ENCODE data around the gene SEMA5A. TPM values are rescaled to one million over a fixed set of nuclear protein-coding genes. Genes with fewer than 3 reads are reported as not detected.
A peak's percentile ranks its signal among the peaks of the same experiment; 100 is the strongest.

SEMA5A gene
- total and polyA plus RNA-seq, 7 donors: 0.60 to 4.7 (median 2.8) TPM

DNA sequence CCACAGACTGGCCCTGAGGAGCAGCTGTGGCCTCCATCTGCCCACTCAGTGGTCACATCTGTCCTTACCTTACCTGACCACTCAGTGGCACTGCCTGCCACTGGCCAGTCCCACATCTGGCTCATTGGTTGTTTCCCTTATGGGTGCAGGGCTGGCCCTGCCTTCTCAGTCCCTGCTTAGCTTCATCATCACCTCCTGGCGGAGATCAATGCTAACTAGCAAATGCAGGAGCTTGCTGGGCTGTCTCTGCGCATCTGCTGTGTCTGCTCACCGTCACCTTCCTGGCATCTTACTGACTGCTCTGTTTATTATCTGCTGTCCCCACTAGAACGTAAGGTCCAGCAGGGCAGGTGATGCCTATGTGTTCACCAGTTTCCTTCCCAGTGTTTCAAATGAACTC lies 356.9 kb downstream of the SEMA5A start:
- Histone ChIP-seq H3K27ac (no peak overlapping the region), H3K36me3 (no peaks in the 10 kb centered on the region), H3K4me3 (no peak overlapping the region), H3K4me1 (no peaks in the 10 kb centered on the region), H3K27me3 (no peaks in the 10 kb centered on the region), H3K9me3 (no peaks in the 10 kb centered on the region)
- no peak for DNase-seq
- TF ChIP-seq POLR2A (IDR thresholded peaks at IDR 0.05) (no peak), EP300 (IDR thresholded peaks at IDR 0.05) (no peak), POLR2AphosphoS5 (IDR thresholded peaks at IDR 0.05) (peak in 2 of 4 donors; percentile 33 to 55)
- TF ChIP-seq, protein P1, sequence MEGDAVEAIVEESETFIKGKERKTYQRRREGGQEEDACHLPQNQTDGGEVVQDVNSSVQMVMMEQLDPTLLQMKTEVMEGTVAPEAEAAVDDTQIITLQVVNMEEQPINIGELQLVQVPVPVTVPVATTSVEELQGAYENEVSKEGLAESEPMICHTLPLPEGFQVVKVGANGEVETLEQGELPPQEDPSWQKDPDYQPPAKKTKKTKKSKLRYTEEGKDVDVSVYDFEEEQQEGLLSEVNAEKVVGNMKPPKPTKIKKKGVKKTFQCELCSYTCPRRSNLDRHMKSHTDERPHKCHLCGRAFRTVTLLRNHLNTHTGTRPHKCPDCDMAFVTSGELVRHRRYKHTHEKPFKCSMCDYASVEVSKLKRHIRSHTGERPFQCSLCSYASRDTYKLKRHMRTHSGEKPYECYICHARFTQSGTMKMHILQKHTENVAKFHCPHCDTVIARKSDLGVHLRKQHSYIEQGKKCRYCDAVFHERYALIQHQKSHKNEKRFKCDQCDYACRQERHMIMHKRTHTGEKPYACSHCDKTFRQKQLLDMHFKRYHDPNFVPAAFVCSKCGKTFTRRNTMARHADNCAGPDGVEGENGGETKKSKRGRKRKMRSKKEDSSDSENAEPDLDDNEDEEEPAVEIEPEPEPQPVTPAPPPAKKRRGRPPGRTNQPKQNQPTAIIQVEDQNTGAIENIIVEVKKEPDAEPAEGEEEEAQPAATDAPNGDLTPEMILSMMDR (IDR thresholded peaks at IDR 0.05): no peak
- intact Hi-C loops (cut with DNase I): no loop called here
- WGBS, 2 donors: 82 to 88% methylated on average over 4 of the region's 4 CpGs

DNA sequence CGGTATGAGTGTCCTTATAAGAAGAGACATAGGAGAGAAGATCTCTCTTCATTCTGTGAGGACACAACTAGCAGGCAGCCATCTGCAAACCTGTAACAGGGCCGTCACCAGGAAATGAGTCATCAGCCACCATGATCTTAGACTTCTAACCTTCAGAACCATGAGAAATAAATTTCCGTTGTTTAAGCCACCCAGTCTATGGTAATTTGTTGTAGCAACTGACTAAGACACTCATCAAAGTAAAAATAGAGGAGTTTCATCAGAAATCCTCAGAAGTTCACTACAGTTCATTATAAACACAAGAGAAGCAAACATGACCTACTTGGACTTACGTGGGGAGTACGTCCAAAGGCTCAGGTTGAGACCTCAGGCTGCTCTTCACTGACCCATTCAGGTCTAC lies 357.7 kb downstream of the SEMA5A start:
- 80 to 82% methylated on average over 5 of the region's 5 CpGs for WGBS, 2 donors
- DNase-seq: no peak

DNA sequence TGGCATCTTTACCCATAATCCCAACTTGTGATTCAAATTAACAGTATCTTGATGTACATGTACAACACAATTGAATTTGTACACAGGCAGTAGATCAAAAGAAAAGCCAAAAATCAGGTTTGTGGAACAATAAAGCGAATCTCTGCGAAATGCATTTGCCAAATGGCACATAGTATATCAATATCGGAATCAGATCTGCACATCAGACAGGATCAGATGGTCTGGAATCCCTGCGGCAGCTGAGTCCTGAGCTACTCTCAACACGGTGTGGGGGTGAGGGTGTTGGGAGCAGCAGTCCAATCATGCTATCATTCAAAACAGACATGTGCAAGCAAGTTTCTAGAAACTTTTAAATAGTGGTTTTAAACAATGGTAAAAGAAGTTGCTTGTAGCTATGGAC lies 358.3 kb downstream of the SEMA5A start:
- intact Hi-C loops (cut with DNase I): no loop called here
- H3K4me1 ChIP-seq: no peaks in the 10 kb centered on the region
- DNase-seq: no peak
- TF ChIP-seq, protein P1 (IDR thresholded peaks at IDR 0.05): no peak
- no peak for TF ChIP-seq POLR2A (IDR thresholded peaks at IDR 0.05)
- no peak for TF ChIP-seq POLR2AphosphoS5 (IDR thresholded peaks at IDR 0.05)
- no peak for TF ChIP-seq EP300 (IDR thresholded peaks at IDR 0.05)
- no peak overlapping the region for H3K4me3 ChIP-seq
- no peaks in the 10 kb centered on the region for H3K36me3 ChIP-seq
- no peaks in the 10 kb centered on the region for H3K27me3 ChIP-seq
- no peak overlapping the region for H3K27ac ChIP-seq
- 95 to 96% methylated on average over 5 of the region's 5 CpGs for WGBS, 2 donors
- no peaks in the 10 kb centered on the region for H3K9me3 ChIP-seq

More for the DNA sequence above, 357.7 kb downstream of the SEMA5A start:
- H3K27me3 ChIP-seq: no peaks in the 10 kb centered on the region
- no peaks in the 10 kb centered on the region for H3K9me3 ChIP-seq
- no peaks in the 10 kb centered on the region for H3K4me1 ChIP-seq
- intact Hi-C loops (cut with DNase I): no loop called here
- TF ChIP-seq, protein P1 (IDR thresholded peaks at IDR 0.05): no peak
- TF ChIP-seq POLR2A (IDR thresholded peaks at IDR 0.05): no peak
- TF ChIP-seq EP300 (IDR thresholded peaks at IDR 0.05): no peak
- no peak for TF ChIP-seq POLR2AphosphoS5 (IDR thresholded peaks at IDR 0.05)
- H3K4me3 ChIP-seq: no peak overlapping the region
- H3K27ac ChIP-seq: no peak overlapping the region
- H3K36me3 ChIP-seq: no peaks in the 10 kb centered on the region

DNA sequence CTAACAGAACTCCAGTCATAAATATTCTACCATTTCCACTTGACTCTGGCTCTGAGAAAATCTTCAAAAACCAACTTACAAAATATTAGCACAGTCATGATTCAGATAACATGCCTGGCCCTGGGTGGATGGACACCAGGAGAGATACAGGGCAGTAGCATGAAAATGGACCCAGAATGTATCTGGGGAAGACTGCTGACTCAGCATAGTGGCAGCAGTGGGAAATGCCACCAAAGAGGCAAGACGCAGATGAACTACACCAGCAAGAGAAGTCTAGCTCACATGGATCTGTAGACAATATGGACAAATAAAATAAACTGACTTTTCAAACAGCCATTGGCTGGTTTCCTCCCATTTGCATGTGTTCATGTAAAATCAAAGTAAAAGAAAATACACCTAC lies 359.8 kb downstream of the SEMA5A start:
- TF ChIP-seq EP300 (IDR thresholded peaks at IDR 0.05) (no peak), POLR2A (IDR thresholded peaks at IDR 0.05) (no peak), POLR2AphosphoS5 (IDR thresholded peaks at IDR 0.05) (no peak)
- TF ChIP-seq, protein P1 (IDR thresholded peaks at IDR 0.05): no peak
- H3K27me3 ChIP-seq: no peaks in the 10 kb centered on the region
- no peak overlapping the region for H3K27ac ChIP-seq
- intact Hi-C loops (cut with DNase I): no loop called here
- H3K4me3 ChIP-seq: no peak overlapping the region
- no peaks in the 10 kb centered on the region for H3K4me1 ChIP-seq
- no peaks in the 10 kb centered on the region for H3K36me3 ChIP-seq
- 89 to 97% methylated on average over 1 of the region's 1 CpG for WGBS, 2 donors
- no peaks in the 10 kb centered on the region for H3K9me3 ChIP-seq
- DNase-seq: no peak

DNA sequence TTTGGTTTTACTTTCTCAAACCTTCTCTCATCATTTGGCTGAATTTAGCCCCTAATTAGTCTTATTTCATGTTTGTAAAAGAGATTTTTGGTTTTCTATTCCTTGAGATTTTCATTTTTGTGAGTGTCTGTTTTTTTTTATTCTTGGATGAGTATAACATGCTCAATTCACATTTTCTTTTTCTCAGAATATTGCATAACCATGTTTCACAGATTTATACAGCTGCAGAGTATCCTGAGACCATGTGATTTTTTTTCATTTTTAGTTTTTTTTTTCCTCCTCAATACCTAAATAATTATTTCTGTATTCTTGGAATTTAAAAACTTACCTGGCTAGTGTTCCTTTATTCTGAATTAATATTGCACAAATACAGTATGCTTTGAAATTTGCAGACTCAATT lies 361.9 kb downstream of the SEMA5A start:
- no peak overlapping the region for H3K27ac ChIP-seq
- no peaks in the 10 kb centered on the region for H3K27me3 ChIP-seq
- TF ChIP-seq, protein P1 (IDR thresholded peaks at IDR 0.05): no peak
- TF ChIP-seq POLR2AphosphoS5 (IDR thresholded peaks at IDR 0.05) (no peak), EP300 (IDR thresholded peaks at IDR 0.05) (no peak)

More for the DNA sequence above, 361.9 kb downstream of the SEMA5A start:
- DNase-seq: no peak
- Histone ChIP-seq H3K9me3 (no peaks in the 10 kb centered on the region), H3K4me1 (no peaks in the 10 kb centered on the region), H3K4me3 (no peak overlapping the region), H3K36me3 (no peaks in the 10 kb centered on the region)
- intact Hi-C loops (cut with DNase I): no loop called here
